H1 (cell line): Measurements from ENCODE around the gene MYOM3. TPM values are rescaled to one million over a fixed set of nuclear protein-coding genes. Genes with fewer than 3 reads are reported as not detected.

ENCODE experiments used
- CTCF ChIA-PET: fragments of 300-600 bp; sonication (Branson Sonifier 250); formaldehyde crosslinking; loops from one replicate; lab custom pipeline; 2021; ENCODE audit not compliant: partially characterized antibody; lab: Charles Lee
- POLR2A ChIA-PET: fragments of 300-600 bp; sonication (Branson Sonifier 250); formaldehyde crosslinking; loops from one replicate; lab custom pipeline; 2021; ENCODE audit warnings: inconsistent platforms; ENCODE audit not compliant: partially characterized antibody; lab: Charles Lee
- DNase-seq, 2 experiments: peaks; one replicate each; pipeline versions ENCODE4 v3.0.0 to v3.0.0-alpha.2; 2010 to 2022; ENCODE audit warnings: low spot score in 2 of 2, low read depth in 1 of 2, mixed read lengths in 1 of 2
- FAIRE-seq: peaks from 2 replicates; lab custom pipeline; 2011; peaks lifted over from hg19 to GRCh38; lab: Jason Lieb, UNC
- H2AFZ ChIP-seq: 2 replicates; pipeline ENCODE4 v1.8.1; 2012; ENCODE audit warnings: low read length, inconsistent platforms
- H2AK5ac ChIP-seq: 2 replicates; pipeline ENCODE4 v1.6.1; 2013; ENCODE audit warnings: low read depth, low read length
- H2BK120ac ChIP-seq: replicated peaks from 2 replicates; pipeline ENCODE3; 2013; ENCODE audit warnings: low read depth, low read length, inconsistent platforms
- H2BK12ac ChIP-seq: 2 replicates; pipeline ENCODE4 v1.6.1; 2013; ENCODE audit warnings: low read depth, low read length
- H2BK15ac ChIP-seq: 2 replicates; pipeline ENCODE4 v1.6.1; 2013; ENCODE audit warnings: low read length
- H2BK20ac ChIP-seq: 2 replicates; pipeline ENCODE4 v1.6.1; 2013; ENCODE audit warnings: low read length
- H2BK5ac ChIP-seq: 2 replicates; pipeline ENCODE4 v1.6.1; 2013; ENCODE audit warnings: low read depth, low read length
- H3K14ac ChIP-seq: 2 replicates; pipeline ENCODE4 v1.6.1; 2013; ENCODE audit warnings: inconsistent platforms; ENCODE audit not compliant: insufficient read length
- H3K18ac ChIP-seq: 2 replicates; pipeline ENCODE4 v1.6.1; 2013; ENCODE audit warnings: low read length; ENCODE audit errors: extremely low read depth
- H3K23ac ChIP-seq: 2 replicates; pipeline ENCODE4 v1.6.1; 2013; ENCODE audit warnings: inconsistent platforms; ENCODE audit not compliant: insufficient read length
- H3K23me2 ChIP-seq: 2 replicates; pipeline ENCODE4 v1.6.1; 2013; ENCODE audit warnings: low read depth, low read length
- H3K27ac ChIP-seq: 2 replicates; pipeline ENCODE4 v1.6.1; 2011; ENCODE audit warnings: low read depth, low read length, inconsistent platforms
- H3K27me3 ChIP-seq, 4 experiments: replicated peaks in 1 of 4; 1 replicate in 1 of 4; 2 replicates in 3 of 4; pipeline versions ENCODE4 v1.6.1 to v1.8.1; 2011 to 2013; ENCODE audit warnings: low read length in 3 of 4, mild to moderate bottlenecking in 3 of 4, inconsistent platforms in 2 of 4, mixed read lengths in 2 of 4, moderate library complexity in 1 of 4; ENCODE audit not compliant: control insufficient read depth in 3 of 4, insufficient read depth in 3 of 4; ENCODE audit errors: extremely low read depth in 1 of 4
- H3K36me3 ChIP-seq, 4 experiments: 2 replicates each; pipeline versions ENCODE4 v1.6.1 to v1.8.1; 2011 to 2013; ENCODE audit warnings: mild to moderate bottlenecking in 4 of 4, low read length in 3 of 4, moderate library complexity in 2 of 4, control low read depth in 1 of 4, inconsistent platforms in 1 of 4; ENCODE audit not compliant: insufficient read depth in 4 of 4, control insufficient read depth in 2 of 4
- H3K4ac ChIP-seq: replicated peaks from 2 replicates; pipeline ENCODE3; 2013; ENCODE audit warnings: low read length, low read depth, mixed read lengths, inconsistent platforms; ENCODE audit not compliant: insufficient read length
- H3K4me1 ChIP-seq, 4 experiments: replicated peaks in 1 of 4; 1 replicate in 1 of 4; 2 replicates in 3 of 4; pipeline versions ENCODE4 v1.6.1 to v1.8.1; 2011 to 2013; ENCODE audit warnings: low read length in 3 of 4, inconsistent platforms in 2 of 4, mixed read lengths in 1 of 4; ENCODE audit not compliant: insufficient read depth in 4 of 4, control insufficient read depth in 3 of 4
- H3K4me2 ChIP-seq, 2 experiments: 2 replicates each; pipeline versions ENCODE4 v1.6.1 to v1.8.1; 2011 to 2013; ENCODE audit warnings: low read depth in 2 of 2, low read length in 2 of 2, control low read depth in 1 of 2, inconsistent platforms in 1 of 2, mild to moderate bottlenecking in 1 of 2; ENCODE audit not compliant: insufficient read depth in 1 of 2
- H3K4me3 ChIP-seq, 4 experiments: fragments of 200-600, 300-600 bp in 1 of 4; sonication (generic), shearing (Covaris generic), sonication (Bioruptor Twin) in 1 of 4; 2 replicates each; pipeline versions ENCODE4 v1.5.1 to v1.8.1; 2011 to 2016; ENCODE audit warnings: low read length in 4 of 4, low read depth in 3 of 4, control low read depth in 2 of 4, inconsistent platforms in 2 of 4, mild to moderate bottlenecking in 2 of 4, mixed read lengths in 1 of 4, moderate library complexity in 1 of 4; ENCODE audit not compliant: insufficient read depth in 2 of 4; ENCODE audit errors: extremely low read depth in 1 of 4
- H3K56ac ChIP-seq: replicated peaks from 2 replicates; pipeline ENCODE3; 2013; ENCODE audit warnings: low read depth, mild to moderate bottlenecking, mixed read lengths, low read length, inconsistent platforms; ENCODE audit not compliant: insufficient read length
- H3K79me1 ChIP-seq: 2 replicates; pipeline ENCODE4 v1.6.1; 2013; ENCODE audit warnings: low read depth, low read length, control low read depth
- H3K79me2 ChIP-seq, 2 experiments: 2 replicates each; pipeline versions ENCODE4 v1.6.1 to v1.8.1; 2012 to 2013; ENCODE audit warnings: low read length in 2 of 2, mild to moderate bottlenecking in 2 of 2, inconsistent platforms in 1 of 2; ENCODE audit not compliant: insufficient read depth in 2 of 2, control insufficient read depth in 1 of 2
- H3K9ac ChIP-seq, 4 experiments: replicated peaks in 1 of 4; 1 replicate in 1 of 4; 2 replicates in 3 of 4; pipeline versions ENCODE4 v1.6.1 to v1.8.1; 2011 to 2013; ENCODE audit warnings: low read depth in 3 of 4, low read length in 3 of 4, control low read depth in 2 of 4, mild to moderate bottlenecking in 2 of 4, moderate library complexity in 2 of 4, inconsistent platforms in 1 of 4; ENCODE audit errors: extremely low read depth in 1 of 4
- H3K9me3 ChIP-seq, 2 experiments: 2 replicates each; pipeline versions ENCODE4 v1.6.1 to v1.8.1; 2012 to 2013; ENCODE audit warnings: mild to moderate bottlenecking in 2 of 2, moderate library complexity in 2 of 2, control low read depth in 1 of 2, inconsistent platforms in 1 of 2, low read depth in 1 of 2, low read length in 1 of 2, mixed read lengths in 1 of 2; ENCODE audit not compliant: insufficient read depth in 2 of 2
- H4K20me1 ChIP-seq, 2 experiments: replicated peaks in 1 of 2; 2 replicates each; pipeline versions ENCODE3 to v1.8.1; 2011 to 2013; ENCODE audit warnings: inconsistent platforms in 2 of 2, low read length in 2 of 2, mild to moderate bottlenecking in 1 of 2; ENCODE audit not compliant: insufficient read depth in 2 of 2, control insufficient read depth in 1 of 2
- H4K5ac ChIP-seq: 2 replicates; pipeline ENCODE4 v1.6.1; 2013; ENCODE audit warnings: low read length, low read depth, mixed read lengths, inconsistent platforms; ENCODE audit not compliant: insufficient read length
- H4K8ac ChIP-seq: 2 replicates; pipeline ENCODE4 v1.8.0; 2013; ENCODE audit warnings: mild to moderate bottlenecking, moderate library complexity, low read length, inconsistent platforms; ENCODE audit not compliant: insufficient read depth; ENCODE audit errors: extremely low read depth
- H4K91ac ChIP-seq: replicated peaks from 2 replicates; pipeline ENCODE3; 2013; ENCODE audit warnings: low read length, mixed read lengths, inconsistent platforms; ENCODE audit not compliant: insufficient read length
- ASH2L ChIP-seq: fragments of 200-600, 300-600 bp; sonication (generic); IDR thresholded peaks from one replicate; pipeline ENCODE4 v1.7.1; 2017; ENCODE audit warnings: low read length
- ATF2 ChIP-seq: IDR thresholded peaks from 2 replicates; pipeline ENCODE4 v1.6.1; 2012; ENCODE audit warnings: low read length, inconsistent platforms
- BACH1 ChIP-seq: IDR thresholded peaks from 2 replicates; pipeline ENCODE4 v1.6.1; 2012; ENCODE audit warnings: low read length, improper control_type of control experiment
- EGR1 ChIP-seq: IDR thresholded peaks from 2 replicates; pipeline ENCODE4 v1.6.1; 2011; ENCODE audit warnings: low read depth, low read length, borderline replicate concordance
- JUN ChIP-seq: IDR thresholded peaks from 2 replicates; pipeline ENCODE4 v1.6.1; 2011; ENCODE audit warnings: low read depth, mild to moderate bottlenecking, improper control_type of control experiment, low read length
- KDM1A ChIP-seq: fragments of 200-600, 300-600 bp; sonication (generic); IDR thresholded peaks from 2 replicates; pipeline ENCODE4 v1.7.1; 2016; ENCODE audit warnings: mild to moderate bottlenecking, low read length, borderline replicate concordance
- KDM5A ChIP-seq: fragments of 200-600 bp; IDR thresholded peaks from 2 replicates; pipeline ENCODE4 v1.7.1; 2012; ENCODE audit warnings: mild to moderate bottlenecking, low read length, inconsistent platforms, mixed read lengths
- MAX ChIP-seq: IDR thresholded peaks from 2 replicates; pipeline ENCODE4 v1.6.1; 2012; ENCODE audit warnings: inconsistent platforms
- POLR2A ChIP-seq, 2 experiments: IDR thresholded peaks; 1 replicate in 1 of 2; 2 replicates in 1 of 2; pipeline ENCODE4 v1.6.1; 2011; ENCODE audit warnings: low read depth in 2 of 2, low read length in 2 of 2, mild to moderate bottlenecking in 2 of 2; ENCODE audit errors: control extremely low read depth in 1 of 2
- POLR2AphosphoS5 ChIP-seq: IDR thresholded peaks from 2 replicates; pipeline ENCODE4 v1.6.1; 2011; ENCODE audit warnings: low read depth, low read length
- SIX5 ChIP-seq: IDR thresholded peaks from 2 replicates; pipeline ENCODE4 v1.6.1; 2011; ENCODE audit warnings: mild to moderate bottlenecking, low read depth, low read length
- SP2 ChIP-seq: IDR thresholded peaks from 2 replicates; pipeline ENCODE4 v1.6.1; 2012; ENCODE audit warnings: mild to moderate bottlenecking, low read length, inconsistent platforms
- SP4 ChIP-seq: IDR thresholded peaks from 2 replicates; pipeline ENCODE4 v1.6.1; 2012; ENCODE audit warnings: low read length, inconsistent platforms
- TAF7 ChIP-seq: optimal IDR thresholded peaks from 2 replicates; pipeline ENCODE3; 2011; ENCODE audit warnings: low read depth, mild to moderate bottlenecking, inconsistent platforms, low read length, moderate library complexity, borderline replicate concordance
- ZNF274 ChIP-seq: IDR thresholded peaks from 2 replicates; pipeline ENCODE4 v1.7.0; 2012; ENCODE audit warnings: low read length, borderline replicate concordance; ENCODE audit errors: extremely low read depth
- WGBS, 2 experiments: shearing (Covaris generic) in 1 of 2; methylation state at CpG; one replicate each; pipeline versions ENCODE4 v1.1.6 to v1.1.7; 2013 to 2015; ENCODE audit warnings: low lambda C conversion rate in 2 of 2, mixed read lengths in 2 of 2, inconsistent platforms in 1 of 2, low coverage in 1 of 2, missing lambda C conversion rate in 1 of 2; ENCODE audit not compliant: insufficient replicate concordance in 2 of 2, insufficient coverage in 1 of 2, insufficient read length in 1 of 2; ENCODE audit errors: extremely low coverage in 1 of 2, missing lambda C conversion rate in 1 of 2; 5-methylcytosine and 5-hydroxymethylcytosine counted together
- polyA plus RNA-seq, 7 experiments: library from polyadenylated mRNA; depleted of rRNA in 3 of 7; stranded (reverse) in 5 of 7; unstranded in 2 of 7; fragments of >200 nt in 5 of 7; fragments of 200-250 nt in 2 of 7; gene quantifications; 1 replicate in 5 of 7; 2 replicates in 1 of 7; 4 replicates in 1 of 7; pipeline versions ENCODE4 v1.2.1 to v1.2.3, GENCODE V29; 2011 to 2013; ENCODE audit warnings: missing spikeins in 2 of 7, mixed read lengths in 2 of 7
- total RNA-seq: library from RNA; stranded (reverse); fragmentation: NEBNext Ultra II Directional; extraction: Animal tissue kit (Norgen Biotek cat#: 25700); gene quantifications from 2 replicates; pipeline ENCODE4 v1.2.1, GENCODE V29; 2021

The MYOM3 gene
- total and polyA plus RNA-seq, 2 of the 8 experiments (the other 6 are each of a cell fraction or from before 2014, with no cell fraction given) = 0.08 to 0.09 TPM

DNA sequence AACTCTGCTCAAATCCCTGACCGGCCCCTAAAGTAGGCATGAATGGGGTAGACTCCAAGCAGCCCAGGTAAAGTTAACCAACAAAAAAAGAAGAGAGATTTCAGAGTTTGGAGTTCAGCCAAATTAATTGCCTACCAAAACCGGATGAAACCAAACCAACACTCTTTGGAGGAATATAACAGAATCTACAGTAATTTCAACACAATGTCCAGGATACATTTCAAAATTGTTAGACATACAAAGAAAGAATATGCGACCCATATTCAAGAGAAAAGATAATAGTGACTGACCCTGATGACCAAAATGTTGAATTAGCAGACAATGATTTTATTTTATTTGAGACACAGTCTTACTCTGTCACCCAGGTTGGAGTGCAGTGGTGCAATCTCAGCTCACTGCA, 18.4 kb upstream of the MYOM3 start:
- Histone ChIP-seq H2BK15ac (no peak overlapping the region), H3K9ac (no peak overlapping the region), H4K5ac (no peak overlapping the region), H2BK12ac (no peak overlapping the region), H3K27ac (no peak overlapping the region), H3K27me3 (no peaks in the 10 kb centered on the region; a peak in 3 of 7 replicates), H3K23ac (no peak overlapping the region), H4K8ac (no peak overlapping the region), H3K79me2 (no peaks in the 10 kb centered on the region), H2BK120ac (no peak overlapping the region), H2BK20ac (no peak overlapping the region), H3K36me3 (no peaks in the 10 kb centered on the region), H3K4ac (no peak overlapping the region), H3K56ac (no peak overlapping the region), H3K14ac (no peak overlapping the region), H3K4me1 (peaks cover 0 to 4% (median 2%) of the 10 kb centered on the region in 4 experiments; a peak in 4 of 7 replicates), H3K23me2 (no peaks in the 10 kb centered on the region), H4K20me1 (no peaks in the 10 kb centered on the region), H3K4me3 (no peak overlapping the region), H4K91ac (no peak overlapping the region), H2AK5ac (no peak overlapping the region), H2AFZ (no peak overlapping the region), H3K18ac (no peak overlapping the region), H3K4me2 (no peak overlapping the region), H2BK5ac (no peak overlapping the region), H3K9me3 (peaks cover 3 to 5% of the 10 kb centered on the region in 2 experiments; a peak in 1 of 4 replicates), H3K79me1 (no peaks in the 10 kb centered on the region)
- ChIA-PET POLR2A (no interaction called here), CTCF (no interaction called here)
- FAIRE-seq (no peak), DNase-seq (no peak)
- WGBS, 2 experiments = 90% methylated on average over 3 of the region's 3 CpGs; no CpG with 5 or more reads in 1 of the 2 experiments
- TF ChIP-seq ASH2L (no peak), SP2 (no peak), MAX (no peak), JUN (no peak), POLR2A (IDR thresholded peaks at IDR 0.05; ENCODE audit: control extremely low read depth in 1 of 2, low read depth in 2 of 2, low read length in 2 of 2) (no peak), POLR2AphosphoS5 (no peak), ZNF274 (no peak), BACH1 (no peak), KDM1A (no peak), KDM5A (no peak), SIX5 (no peak), EGR1 (no peak), TAF7 (no peak), SP4 (no peak), ATF2 (no peak)
